Measurements from ENCODE around the gene ADAM15.
A peak's percentile ranks its signal among the peaks of the same experiment; 100 is the strongest.

The ADAM15 gene

DNA sequence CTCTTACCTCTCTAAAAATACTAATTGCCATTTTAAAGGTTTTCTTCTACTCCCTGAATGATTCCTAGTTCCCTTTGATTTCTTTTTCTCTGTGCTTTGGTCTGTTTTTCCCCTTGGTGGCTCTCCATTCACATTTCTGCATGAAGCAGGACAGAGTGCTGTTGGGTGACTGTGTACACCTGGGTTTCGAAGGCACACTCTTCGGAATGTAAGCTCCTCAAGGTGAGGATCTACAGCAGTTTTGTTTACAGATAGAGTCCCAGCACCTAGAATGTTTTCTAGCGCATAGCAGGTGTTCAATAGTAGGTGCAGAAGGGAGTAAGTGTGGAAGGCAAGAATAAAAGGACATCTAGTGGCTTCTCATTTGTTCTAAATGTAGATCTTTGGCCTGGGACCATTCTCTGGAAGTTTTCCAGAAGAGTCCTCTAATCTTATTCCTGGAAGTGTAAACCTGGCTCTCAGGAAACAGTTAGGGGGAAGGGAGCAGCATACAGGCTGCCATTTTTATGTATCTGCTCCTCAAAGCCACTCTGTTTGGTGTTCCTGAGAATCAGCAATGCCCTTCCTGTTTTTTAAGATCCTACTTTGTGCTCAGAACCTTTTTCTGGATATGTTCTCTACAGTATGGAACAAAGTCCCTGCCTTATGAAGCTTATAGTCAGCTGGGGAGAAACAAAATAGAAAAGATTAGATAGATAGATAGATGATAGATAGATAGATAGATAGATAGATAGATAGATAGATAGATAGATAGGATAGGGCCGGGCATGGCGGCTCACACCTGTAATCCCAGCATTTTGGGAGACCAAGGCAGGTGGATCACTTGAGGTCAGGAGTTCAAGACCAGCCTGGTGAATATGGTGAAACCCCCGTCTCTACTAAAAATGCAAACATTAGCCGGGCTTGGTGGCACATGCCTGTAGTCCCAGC lies 53.8 kb downstream of the ADAM15 start:
- DNase-seq, result no peak
- in situ Hi-C loops (cut with MboI; ENCODE audit: low pct_unique_long_range_greater_than_20kb, low sequenced_read_pairs), result no loop called here

DNA sequence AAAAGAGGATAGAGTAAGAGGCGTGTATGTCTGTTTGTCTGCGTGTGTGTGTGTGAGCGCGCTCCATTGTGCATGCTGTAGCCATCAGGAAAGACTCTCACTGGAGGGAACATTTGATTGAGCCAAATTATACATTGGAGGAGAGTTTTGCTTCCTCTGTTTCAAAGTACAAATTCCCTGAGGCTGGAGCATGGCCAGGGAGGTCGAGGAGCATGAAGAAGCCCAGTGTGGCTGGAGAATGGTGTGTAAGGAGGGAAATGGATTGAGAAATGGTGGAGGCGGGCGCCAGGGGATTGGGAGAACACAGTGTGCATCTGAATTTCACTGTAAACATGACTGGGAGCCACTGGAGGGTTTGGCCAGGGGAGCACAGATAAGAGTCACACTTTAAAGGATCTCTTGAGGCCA lies 54.5 kb downstream of the ADAM15 start:
- DNase-seq, result no peak
- in situ Hi-C loops (cut with MboI; ENCODE audit: low pct_unique_long_range_greater_than_20kb, low sequenced_read_pairs), result no loop called here

DNA sequence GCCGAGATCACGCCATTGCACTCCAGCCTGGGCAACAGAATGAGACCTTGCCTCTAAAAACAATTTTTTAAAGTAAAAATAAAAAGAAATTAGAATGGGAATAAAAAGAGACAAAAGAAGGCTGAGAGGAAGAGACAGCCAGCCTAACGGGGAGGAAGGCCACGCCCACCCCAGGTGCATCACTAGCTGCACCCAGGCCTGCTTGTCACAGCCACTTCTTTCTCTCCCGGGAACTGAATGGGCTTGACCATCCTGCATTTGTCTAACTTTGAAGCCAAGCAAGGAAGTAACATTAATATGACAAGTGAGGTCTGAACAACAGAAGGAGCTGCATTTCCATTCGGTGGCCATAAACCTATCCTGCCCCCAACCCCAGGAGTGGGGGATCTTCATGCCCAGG lies 55.7 kb downstream of the ADAM15 start:
- no peak for DNase-seq
- in situ Hi-C loops (cut with MboI; ENCODE audit: low pct_unique_long_range_greater_than_20kb, low sequenced_read_pairs), result no loop called here

GRCh38 chr1:155107309-155108264 lies 56.5 kb downstream of the ADAM15 start:
- in situ Hi-C loops (cut with MboI; ENCODE audit: low pct_unique_long_range_greater_than_20kb, low sequenced_read_pairs), result no loop called here
- DNase-seq, result no peak

- in situ Hi-C loops (cut with MboI; ENCODE audit: low pct_unique_long_range_greater_than_20kb, low sequenced_read_pairs), result no loop called here
- no peak for DNase-seq
Measured at GRCh38 chr1:155108296-155108695, 57.2 kb downstream of the ADAM15 start.

GRCh38 chr1:155110381-155110780 lies 59.3 kb downstream of the ADAM15 start:
- in situ Hi-C loops (cut with MboI; ENCODE audit: low pct_unique_long_range_greater_than_20kb, low sequenced_read_pairs), result no loop called here

GRCh38 chr1:155110826-155111225 lies 59.7 kb downstream of the ADAM15 start:
- DNase-seq, result peak; percentile 32
- in situ Hi-C loops (cut with MboI; ENCODE audit: low pct_unique_long_range_greater_than_20kb, low sequenced_read_pairs), result no loop called here

More at GRCh38 chr1:155110381-155110780, 59.3 kb downstream of the ADAM15 start:
- no peak for DNase-seq
